Measurements from ENCODE around the gene SMOC2. TPM values are rescaled to one million over a fixed set of nuclear protein-coding genes. Genes with fewer than 3 reads are reported as not detected.
"Not testable (repeated sequence)": the region's sequence is repeated elsewhere in the genome, so short reads cannot be mapped to it uniquely, and the experiment has no call there.

SMOC2 gene
- total RNA-seq, 5 donors from 2014 or later (not counting 1 experiment from before 2014, with no cell fraction given): 0.06 to 0.20 (median 0.16) TPM; not detected in 2

DNA sequence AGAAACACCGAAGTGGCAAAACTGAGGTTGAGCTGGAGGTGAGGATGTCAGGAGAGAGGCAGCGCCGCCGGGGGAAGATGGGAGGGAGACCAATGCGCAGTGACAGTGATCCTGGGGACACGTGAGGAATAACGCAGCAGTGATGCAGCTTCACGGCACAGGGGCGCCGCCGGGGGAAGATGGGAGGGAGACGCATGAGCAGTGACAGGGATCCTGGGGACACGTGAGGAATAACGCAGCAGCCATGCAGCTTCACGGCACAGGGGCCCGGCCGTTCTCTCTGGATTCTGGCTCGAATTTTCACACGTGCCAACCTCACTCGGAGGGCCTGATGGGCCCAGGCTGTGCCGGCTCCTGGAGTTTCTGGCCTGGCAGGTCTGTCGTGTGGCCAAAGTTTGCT lies 94.7 kb downstream of the SMOC2 start:
- no peaks in the 10 kb centered on the region for H3K9me3 Mint-ChIP-seq
- no peaks in the 10 kb centered on the region for H3K36me3 Mint-ChIP-seq
- H3K27me3 ChIP-seq (replicated peaks in 1 of 2; ENCODE audit: control insufficient read depth in 2 of 2, extremely low read depth in 1 of 2, insufficient read depth in 2 of 2, low read length in 1 of 2): peaks cover 0 to 25% of the 10 kb centered on the region in 2 experiments
- H3K4me1 ChIP-seq (ENCODE audit: control insufficient read depth in 1 of 2, extremely low read depth in 1 of 2, insufficient read depth in 2 of 2, low read length in 2 of 2): no peaks in the 10 kb centered on the region
- CTCF ChIA-PET: no interaction called here
- no peaks in the 10 kb centered on the region for H3K9me3 ChIP-seq
- WGBS (ENCODE audit: insufficient coverage): 92% methylated on average over 22 of the region's 22 CpGs
- no peak overlapping the region for H3K27ac ChIP-seq (ENCODE audit: low read length)
- peaks cover 0 to 2% (median 0%) of the 10 kb centered on the region in 3 donors for H3K4me1 Mint-ChIP-seq
- no peak overlapping the region for H3K4me3 ChIP-seq (ENCODE audit: control insufficient read depth in 1 of 2, extremely low read depth in 1 of 2, low read length in 1 of 2)
- DNase-seq (no peak), ATAC-seq (replicated peaks in 1 of 4) (no peak)
- H3K36me3 ChIP-seq (ENCODE audit: control insufficient read depth in 2 of 2, extremely low read depth in 1 of 2, insufficient read depth in 1 of 2, low read length in 1 of 2): no peaks in the 10 kb centered on the region
- peaks cover 0 to 13% of the 10 kb centered on the region in 2 donors for H3K27me3 Mint-ChIP-seq
- POLR2A ChIA-PET: no interaction called here
- H3K4me3 Mint-ChIP-seq: no peak overlapping the region
- no peak overlapping the region for H3K27ac Mint-ChIP-seq

DNA sequence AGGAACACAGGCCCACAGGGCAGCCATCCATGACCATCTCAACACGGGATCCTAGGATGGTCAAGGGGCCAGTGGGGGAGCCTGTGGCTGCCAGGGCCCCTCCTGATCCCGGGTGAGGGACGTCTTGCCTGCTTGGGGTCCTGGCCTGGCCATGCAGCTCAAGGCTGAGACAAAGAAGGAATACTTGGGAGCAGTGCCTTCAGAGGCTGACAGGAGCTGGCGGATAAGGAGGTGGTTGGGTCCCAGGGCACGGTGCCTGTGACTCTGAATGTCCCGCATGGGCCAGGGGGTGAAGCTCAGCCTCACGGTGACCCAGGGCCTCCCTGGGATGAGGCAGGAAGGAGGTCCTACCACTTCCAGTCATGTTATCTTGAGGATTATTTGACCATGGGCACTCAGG lies 95.2 kb downstream of the SMOC2 start:
- H3K27ac ChIP-seq (ENCODE audit: low read length): no peak overlapping the region
- Mint-ChIP-seq H3K9me3 (no peaks in the 10 kb centered on the region), H3K27ac (no peak overlapping the region), H3K36me3 (no peaks in the 10 kb centered on the region), H3K27me3 (peaks cover 0 to 13% of the 10 kb centered on the region in 2 donors), H3K4me3 (no peak overlapping the region), H3K4me1 (peaks cover 0 to 2% (median 0%) of the 10 kb centered on the region in 3 donors)
- H3K27me3 ChIP-seq (replicated peaks in 1 of 2; ENCODE audit: control insufficient read depth in 2 of 2, extremely low read depth in 1 of 2, insufficient read depth in 2 of 2, low read length in 1 of 2): peaks cover 0 to 26% of the 10 kb centered on the region in 2 experiments
- no peak for ATAC-seq (replicated peaks in 1 of 4)
- H3K4me3 ChIP-seq (ENCODE audit: control insufficient read depth in 1 of 2, extremely low read depth in 1 of 2, low read length in 1 of 2): no peak overlapping the region
- CTCF ChIA-PET: no interaction called here
- 73% methylated on average over 6 of the region's 7 CpGs for WGBS (ENCODE audit: insufficient coverage)
- no peaks in the 10 kb centered on the region for H3K4me1 ChIP-seq (ENCODE audit: control insufficient read depth in 1 of 2, extremely low read depth in 1 of 2, insufficient read depth in 2 of 2, low read length in 2 of 2)
- DNase-seq: no peak
- POLR2A ChIA-PET: no interaction called here
- no peaks in the 10 kb centered on the region for H3K36me3 ChIP-seq (ENCODE audit: control insufficient read depth in 2 of 2, extremely low read depth in 1 of 2, insufficient read depth in 1 of 2, low read length in 1 of 2)
- no peaks in the 10 kb centered on the region for H3K9me3 ChIP-seq

DNA sequence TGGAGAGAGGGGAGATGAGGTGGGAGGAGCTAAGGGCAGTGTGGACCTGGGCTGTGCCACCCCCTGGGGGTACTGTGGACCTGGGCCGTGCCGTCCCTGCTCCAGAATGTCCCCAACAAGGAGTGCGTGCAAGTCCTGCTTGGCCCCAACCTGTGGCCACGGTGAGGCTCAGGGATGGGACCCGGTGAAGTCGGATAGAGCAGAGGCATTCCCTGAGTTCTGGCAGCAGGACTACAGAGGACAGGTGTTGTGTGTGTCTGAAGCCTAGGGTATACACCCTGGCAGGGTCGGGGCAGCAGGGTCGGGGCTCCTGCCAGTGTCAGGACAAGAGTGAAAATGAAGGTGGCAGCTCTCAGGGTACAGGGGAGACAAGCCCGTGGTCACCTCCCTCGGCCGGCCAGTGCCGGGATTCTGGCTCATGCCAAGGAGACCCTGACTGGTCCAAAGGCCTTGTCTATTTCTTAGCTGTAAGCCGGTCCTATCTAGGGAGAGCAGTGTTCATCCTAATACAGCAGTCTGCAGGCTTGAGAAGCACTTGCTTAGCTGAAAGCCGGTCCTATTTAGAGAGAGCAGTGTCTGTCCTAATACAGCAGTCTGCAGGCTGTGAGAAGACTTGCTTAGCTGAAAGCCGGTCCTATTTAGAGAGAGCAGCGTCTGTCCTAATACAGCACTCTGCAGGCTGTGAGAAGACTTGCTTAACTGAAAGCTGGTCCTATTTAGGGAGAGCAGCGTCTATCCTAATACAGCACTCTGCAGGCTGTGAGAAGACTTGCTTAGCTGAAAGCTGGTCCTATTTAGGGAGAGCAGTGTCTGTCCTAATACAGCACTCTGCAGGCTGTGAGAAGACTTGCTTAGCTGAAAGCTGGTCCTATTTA lies 95.9 kb downstream of the SMOC2 start:
- H3K27me3 Mint-ChIP-seq: peaks cover 0 to 16% of the 10 kb centered on the region in 2 donors
- no peak overlapping the region for H3K4me3 Mint-ChIP-seq
- no peak overlapping the region for H3K27ac Mint-ChIP-seq
- no peak for ATAC-seq (replicated peaks in 1 of 4)
- ChIA-PET POLR2A (interaction anchor here in 1 of 2 donors (0.8 kb wide), 1 partner anchor 73 kb away, joined by 15 read pairs; no protein-coding TSS in a partner anchor), CTCF (no interaction called here)
- peaks cover 0 to 2% (median 0%) of the 10 kb centered on the region in 3 donors for H3K4me1 Mint-ChIP-seq
- H3K27ac ChIP-seq (ENCODE audit: low read length): no peak overlapping the region
- DNase-seq: no peak
- H3K4me3 ChIP-seq (ENCODE audit: control insufficient read depth in 1 of 2, extremely low read depth in 1 of 2, low read length in 1 of 2): no peak overlapping the region
- peaks cover 0 to 26% of the 10 kb centered on the region in 2 experiments for H3K27me3 ChIP-seq (replicated peaks in 1 of 2; ENCODE audit: control insufficient read depth in 2 of 2, extremely low read depth in 1 of 2, insufficient read depth in 2 of 2, low read length in 1 of 2)
- H3K4me1 ChIP-seq (ENCODE audit: control insufficient read depth in 1 of 2, extremely low read depth in 1 of 2, insufficient read depth in 2 of 2, low read length in 2 of 2): no peaks in the 10 kb centered on the region
- H3K9me3 ChIP-seq: no peaks in the 10 kb centered on the region
- H3K36me3 ChIP-seq (ENCODE audit: control insufficient read depth in 2 of 2, extremely low read depth in 1 of 2, insufficient read depth in 1 of 2, low read length in 1 of 2): no peaks in the 10 kb centered on the region
- H3K9me3 Mint-ChIP-seq: no peaks in the 10 kb centered on the region
- no peaks in the 10 kb centered on the region for H3K36me3 Mint-ChIP-seq
- 84% methylated on average over 17 of the region's 17 CpGs for WGBS (ENCODE audit: insufficient coverage)

DNA sequence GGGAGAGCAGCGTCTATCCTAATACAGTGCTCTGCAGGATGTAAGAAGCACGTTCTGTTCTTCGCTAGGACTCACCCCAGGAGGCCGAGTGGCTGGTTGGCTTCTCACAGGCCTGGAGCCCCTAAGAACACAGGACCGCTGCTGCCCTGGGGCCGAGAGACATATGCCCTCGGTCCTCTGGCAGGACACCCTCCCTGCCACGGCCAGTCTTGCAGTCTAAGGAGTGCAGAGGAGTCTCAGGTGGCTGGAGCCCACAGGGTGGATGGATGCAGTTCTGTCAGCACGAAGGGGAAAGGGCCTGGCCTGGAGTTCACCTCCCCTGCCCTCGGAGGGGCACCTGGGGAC lies 96.5 kb downstream of the SMOC2 start:
- H3K4me3 Mint-ChIP-seq: no peak overlapping the region

DNA sequence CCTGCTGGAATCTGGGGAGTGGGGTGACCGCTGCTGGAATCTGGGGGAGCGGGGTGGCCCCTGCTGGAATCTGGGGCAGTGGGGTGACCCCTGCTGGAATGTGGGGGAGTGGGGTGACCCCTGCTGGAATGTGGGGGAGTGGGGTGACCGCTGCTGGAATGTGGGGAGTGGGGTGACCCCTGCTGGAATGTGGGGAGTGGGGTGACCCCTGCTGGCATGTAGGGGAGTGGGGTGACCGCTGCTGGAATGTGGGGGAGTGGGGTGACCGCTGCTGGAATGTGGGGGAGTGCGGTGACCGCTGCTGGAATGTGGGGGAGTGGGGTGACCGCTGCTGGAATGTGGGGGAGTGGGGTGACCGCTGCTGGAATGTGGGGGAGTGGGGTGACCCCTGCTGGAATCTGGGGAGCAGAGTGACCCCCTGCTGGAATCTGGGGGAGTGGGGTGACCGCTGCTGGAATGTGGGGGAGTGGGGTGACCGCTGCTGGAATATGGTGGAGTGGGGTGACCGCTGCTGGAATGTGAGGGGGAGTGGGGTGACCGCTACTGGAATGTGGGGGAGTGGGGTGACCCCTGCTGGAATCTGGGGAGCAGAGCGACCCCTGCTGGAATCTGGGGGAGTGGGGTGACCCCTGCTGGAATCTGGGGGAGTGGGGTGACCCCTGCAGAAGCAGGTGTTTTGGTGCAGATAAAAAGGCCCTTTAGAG lies 97.4 kb downstream of the SMOC2 start:
- H3K27ac ChIP-seq (ENCODE audit: low read length); H3K4me3 Mint-ChIP-seq; H3K36me3 ChIP-seq (ENCODE audit: control insufficient read depth in 2 of 2, extremely low read depth in 1 of 2, insufficient read depth in 1 of 2, low read length in 1 of 2); H3K4me3 ChIP-seq (ENCODE audit: control insufficient read depth in 1 of 2, extremely low read depth in 1 of 2, low read length in 1 of 2); H3K9me3 Mint-ChIP-seq; DNase-seq; H3K36me3 Mint-ChIP-seq; H3K4me1 Mint-ChIP-seq; ATAC-seq (replicated peaks in 1 of 4); H3K4me1 ChIP-seq (ENCODE audit: control insufficient read depth in 1 of 2, extremely low read depth in 1 of 2, insufficient read depth in 2 of 2, low read length in 2 of 2); CTCF ChIA-PET; H3K9me3 ChIP-seq; H3K27ac Mint-ChIP-seq: not testable (repeated sequence)
- H3K27me3 Mint-ChIP-seq: peaks cover 0 to 16% of the 10 kb centered on the region in 2 donors
- WGBS (ENCODE audit: insufficient coverage): 90% methylated on average over 9 of the region's 14 CpGs
- H3K27me3 ChIP-seq (replicated peaks in 1 of 2; ENCODE audit: control insufficient read depth in 2 of 2, extremely low read depth in 1 of 2, insufficient read depth in 2 of 2, low read length in 1 of 2): peaks cover 0 to 26% of the 10 kb centered on the region in 2 experiments
- POLR2A ChIA-PET: interaction anchor here in 1 of 2 donors (0.8 kb wide), 1 partner anchor 72 kb away, joined by 15 read pairs; no protein-coding TSS in a partner anchor

More for the DNA sequence above, 96.5 kb downstream of the SMOC2 start:
- Mint-ChIP-seq H3K36me3 (no peaks in the 10 kb centered on the region), H3K9me3 (no peaks in the 10 kb centered on the region), H3K27me3 (peaks cover 0 to 16% of the 10 kb centered on the region in 2 donors), H3K27ac (no peak overlapping the region), H3K4me1 (peaks cover 0 to 2% (median 0%) of the 10 kb centered on the region in 3 donors)
- Histone ChIP-seq H3K36me3 (ENCODE audit: control insufficient read depth in 2 of 2, extremely low read depth in 1 of 2, insufficient read depth in 1 of 2, low read length in 1 of 2) (no peaks in the 10 kb centered on the region), H3K27ac (ENCODE audit: low read length) (no peak overlapping the region), H3K27me3 (replicated peaks in 1 of 2; ENCODE audit: control insufficient read depth in 2 of 2, extremely low read depth in 1 of 2, insufficient read depth in 2 of 2, low read length in 1 of 2) (peaks cover 0 to 26% of the 10 kb centered on the region in 2 experiments), H3K9me3 (no peaks in the 10 kb centered on the region), H3K4me1 (ENCODE audit: control insufficient read depth in 1 of 2, extremely low read depth in 1 of 2, insufficient read depth in 2 of 2, low read length in 2 of 2) (no peaks in the 10 kb centered on the region), H3K4me3 (ENCODE audit: control insufficient read depth in 1 of 2, extremely low read depth in 1 of 2, low read length in 1 of 2) (no peak overlapping the region)
- ChIA-PET POLR2A (interaction anchor here in 1 of 2 donors (0.8 kb wide), 1 partner anchor 72 kb away, joined by 15 read pairs; no protein-coding TSS in a partner anchor), CTCF (no interaction called here)
- ATAC-seq (replicated peaks in 1 of 4): no peak
- WGBS (ENCODE audit: insufficient coverage): 71% methylated on average over 8 of the region's 10 CpGs
- no peak for DNase-seq

DNA sequence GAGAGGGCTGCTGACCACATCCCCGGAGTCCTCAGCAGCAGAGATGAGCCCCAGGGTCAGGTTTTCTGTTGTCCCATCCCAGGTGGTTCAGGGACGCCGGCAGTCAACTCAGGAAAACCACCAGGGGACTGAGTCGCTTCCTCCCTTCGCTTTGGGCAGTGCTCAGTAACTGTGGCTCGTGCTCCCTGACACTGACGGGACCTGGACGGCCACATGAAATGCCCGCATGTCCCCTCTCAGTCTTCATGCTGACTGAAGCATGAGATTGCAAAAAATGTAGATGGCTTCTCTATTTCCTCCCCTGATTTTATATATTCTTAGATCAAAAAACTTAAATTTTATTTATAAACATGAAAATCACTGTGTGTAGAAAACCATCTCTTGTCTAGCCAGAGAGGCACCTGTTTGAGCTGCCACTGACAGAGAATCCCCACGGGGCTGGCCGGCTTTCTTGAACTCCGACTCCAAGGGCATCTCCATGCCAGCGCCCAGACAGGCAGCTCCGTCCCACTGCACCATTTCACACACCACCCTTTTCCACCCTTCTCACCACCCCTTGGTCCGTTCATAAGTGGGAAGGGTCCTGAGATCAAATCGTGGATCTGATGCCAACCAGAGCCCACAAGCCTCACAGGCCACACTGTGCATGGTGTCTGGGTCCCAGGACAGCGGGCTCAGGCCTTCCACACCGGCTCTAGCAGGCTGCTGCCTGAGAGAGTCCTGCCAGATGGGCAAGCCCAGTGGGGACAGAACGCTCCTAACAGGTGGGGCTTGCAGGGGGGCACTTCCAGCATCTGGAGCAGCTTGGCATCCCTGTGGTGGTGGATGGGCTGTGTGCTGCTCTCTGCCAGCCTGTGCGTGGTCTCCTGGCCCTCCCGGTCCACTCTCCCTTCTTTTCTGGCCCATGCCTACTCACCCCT lies 98.2 kb downstream of the SMOC2 start:
- ChIA-PET CTCF (no interaction called here), POLR2A (no interaction called here)
- H3K9me3 ChIP-seq: no peaks in the 10 kb centered on the region
- no peak for ATAC-seq (replicated peaks in 1 of 4)
- H3K27ac Mint-ChIP-seq: no peak overlapping the region
- no peak for DNase-seq
- no peaks in the 10 kb centered on the region for H3K36me3 Mint-ChIP-seq
- H3K4me3 Mint-ChIP-seq: no peak overlapping the region
- 54% methylated on average over 15 of the region's 21 CpGs for WGBS (ENCODE audit: insufficient coverage)
- no peaks in the 10 kb centered on the region for H3K4me1 ChIP-seq (ENCODE audit: control insufficient read depth in 1 of 2, extremely low read depth in 1 of 2, insufficient read depth in 2 of 2, low read length in 2 of 2)
- no peaks in the 10 kb centered on the region for H3K36me3 ChIP-seq (ENCODE audit: control insufficient read depth in 2 of 2, extremely low read depth in 1 of 2, insufficient read depth in 1 of 2, low read length in 1 of 2)
- H3K27ac ChIP-seq (ENCODE audit: low read length): no peak overlapping the region
- H3K9me3 Mint-ChIP-seq: no peaks in the 10 kb centered on the region
- no peaks in the 10 kb centered on the region for H3K4me1 Mint-ChIP-seq
- no peak overlapping the region for H3K4me3 ChIP-seq (ENCODE audit: control insufficient read depth in 1 of 2, extremely low read depth in 1 of 2, low read length in 1 of 2)
- peaks cover 0 to 16% of the 10 kb centered on the region in 2 donors for H3K27me3 Mint-ChIP-seq
- peaks cover 0 to 26% of the 10 kb centered on the region in 2 experiments for H3K27me3 ChIP-seq (replicated peaks in 1 of 2; ENCODE audit: control insufficient read depth in 2 of 2, extremely low read depth in 1 of 2, insufficient read depth in 2 of 2, low read length in 1 of 2)

Data from T-cell (primary cell).